HT1080 (cell line): ENCODE data around the gene FAM43B. TPM values are rescaled to one million over a fixed set of nuclear protein-coding genes. Genes with fewer than 3 reads are reported as not detected.
A peak's percentile ranks its signal among the peaks of the same experiment; 100 is the strongest.
"Not testable (repeated sequence)": the region's sequence is repeated elsewhere in the genome, so short reads cannot be mapped to it uniquely, and the experiment has no call there.

Source experiments
- DNase-seq: peaks from one replicate; pipeline ENCODE4 v3.0.0-alpha.2; 2015; ENCODE audit warnings: low read depth
- polyA plus RNA-seq, 2 experiments: library from polyadenylated mRNA; depleted of rRNA; stranded (reverse); fragments of >200 nt; gene quantifications; 2 replicates each; pipeline ENCODE4 v1.2.3, GENCODE V29; 2015
- total RNA-seq: library from RNA; depleted of rRNA; stranded (reverse); fragments of >200 nt; shearing (Covaris generic); gene quantifications from 2 replicates; pipeline ENCODE4 v1.2.3, GENCODE V29; 2014; rRNA removed

Gene FAM43B
- total RNA-seq = 0.07 and 0.08 TPM in 2 replicates
- polyA plus RNA-seq (2015; cell fraction: cytosol; rRNA removed) = 0.21 and 0.33 TPM in 2 replicates
- 0.24 and 0.55 TPM in 2 replicates for polyA plus RNA-seq (2015; cell fraction: nucleus; rRNA removed)

GRCh38 chr1:20551945-20552727, at the start of gene FAM43B:
Gene FAM43B, plus strand, starts transcription at chr1:20552573. Its CDS starts 401 bp downstream, at chr1:20552974.
- no peak for DNase-seq

GRCh38 chr1:20505488-20505887, 46.9 kb upstream of the FAM43B start:
- DNase-seq = no peak

GRCh38 chr1:20507248-20507563, 45.2 kb upstream of the FAM43B start:
- no peak for DNase-seq

GRCh38 chr1:20507564-20508410, 44.6 kb upstream of the FAM43B start, which contains the start of gene MUL1:
Gene MUL1, minus strand, starts transcription at chr1:20508151. Its CDS starts 127 bp downstream, at chr1:20508024.
- peak; percentile 89 for DNase-seq

- no peak for DNase-seq
Observed at GRCh38 chr1:20508411-20508771, 44.0 kb upstream of the FAM43B start.

- DNase-seq = peak; percentile 6
Observed at GRCh38 chr1:20511518-20512428, 40.6 kb upstream of the FAM43B start.

- not testable (repeated sequence) for DNase-seq
Observed at GRCh38 chr1:20519609-20520262, 32.6 kb upstream of the FAM43B start.

- peak; percentile 77 for DNase-seq
Observed at GRCh38 chr1:20521960-20522861, 30.2 kb upstream of the FAM43B start.

- DNase-seq = no peak
Observed at GRCh38 chr1:20526267-20526666, 26.1 kb upstream of the FAM43B start.

- DNase-seq = no peak
Observed at GRCh38 chr1:20528221-20528620, 24.2 kb upstream of the FAM43B start.

GRCh38 chr1:20530306-20530705, 22.1 kb upstream of the FAM43B start:
- DNase-seq = no peak

GRCh38 chr1:20530901-20531300, 21.5 kb upstream of the FAM43B start:
- DNase-seq = no peak

- DNase-seq = no peak
Observed at GRCh38 chr1:20533635-20534034, 18.7 kb upstream of the FAM43B start.

- DNase-seq = no peak
Observed at GRCh38 chr1:20534659-20535417, 17.5 kb upstream of the FAM43B start.

GRCh38 chr1:20538227-20538626, 14.1 kb upstream of the FAM43B start:
- DNase-seq = no peak

- DNase-seq = peak; percentile 27
Observed at GRCh38 chr1:20538760-20539551, 13.4 kb upstream of the FAM43B start.

- DNase-seq = peak; percentile 24
Observed at GRCh38 chr1:20540281-20540680, 12.1 kb upstream of the FAM43B start.

GRCh38 chr1:20546637-20547036, 5.7 kb upstream of the FAM43B start:
- no peak for DNase-seq
